B cell (primary cell): Measurements from ENCODE around the gene LDLRAD3.

Experiments used
- CTCF ChIP-seq: fragments of 200-600 bp; IDR thresholded peaks from one replicate; pipeline ENCODE4 v1.8.0; 2022; ENCODE audit warnings: antibody characterized with exemption, mild to moderate bottlenecking
- EZH2 ChIP-seq: IDR thresholded peaks from 2 replicates; pipeline ENCODE4 v1.6.1; 2012; ENCODE audit warnings: borderline replicate concordance, low read depth, mild to moderate bottlenecking, moderate library complexity, low read length; ENCODE audit not compliant: insufficient read depth, poor library complexity, severe bottlenecking

- no peak for TF ChIP-seq CTCF
- TF ChIP-seq EZH2 = no peak
Observed at GRCh38 chr11:35907648-35908431, 36.0 kb upstream of the LDLRAD3 start.
